ENCODE data around the gene ARID3A.

The ARID3A gene

DNA sequence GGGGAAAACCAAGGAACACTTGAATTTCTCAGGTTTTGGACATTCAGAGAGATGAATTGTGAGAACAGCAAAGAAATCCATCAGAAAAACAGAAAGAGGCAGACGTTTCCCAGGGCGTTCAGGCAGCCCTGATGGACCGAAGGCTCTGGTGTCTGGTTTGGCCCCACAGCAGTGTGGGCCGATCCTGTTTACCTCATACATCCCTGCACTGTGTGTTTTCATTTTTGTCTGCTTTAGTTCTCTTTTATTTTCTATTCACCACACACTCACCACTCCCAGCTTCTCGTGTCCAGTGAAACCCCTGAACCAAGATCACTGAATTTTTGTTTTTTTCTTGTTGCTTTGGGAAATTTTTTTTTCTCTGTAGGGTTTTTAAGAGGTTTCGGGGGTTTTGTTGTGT is 46.4 kb downstream of the ARID3A start:
- Histone ChIP-seq H2AFZ (ENCODE audit: low read depth) (no peak overlapping the region), H3K9ac (no peak overlapping the region), H4K20me1 (ENCODE audit: insufficient read depth) (no peaks in the 10 kb centered on the region), H3K27ac (no peak overlapping the region), H3K36me3 (ENCODE audit: insufficient read depth) (peaks cover 4% of the 10 kb centered on the region; the same call in 1 of the 2 replicates), H3K4me2 (no peak overlapping the region), H3K4me3 (IDR thresholded peaks at IDR 0.05; ENCODE audit: insufficient read depth, low read depth, low read length) (no peak overlapping the region), H3K27me3 (ENCODE audit: insufficient read depth, low read depth) (no peaks in the 10 kb centered on the region), H3K4me1 (ENCODE audit: low read depth, poor library complexity, severe bottlenecking) (no peaks in the 10 kb centered on the region), H3K79me2 (ENCODE audit: insufficient read depth, low read depth) (no peaks in the 10 kb centered on the region)
- TF ChIP-seq, protein P1, sequence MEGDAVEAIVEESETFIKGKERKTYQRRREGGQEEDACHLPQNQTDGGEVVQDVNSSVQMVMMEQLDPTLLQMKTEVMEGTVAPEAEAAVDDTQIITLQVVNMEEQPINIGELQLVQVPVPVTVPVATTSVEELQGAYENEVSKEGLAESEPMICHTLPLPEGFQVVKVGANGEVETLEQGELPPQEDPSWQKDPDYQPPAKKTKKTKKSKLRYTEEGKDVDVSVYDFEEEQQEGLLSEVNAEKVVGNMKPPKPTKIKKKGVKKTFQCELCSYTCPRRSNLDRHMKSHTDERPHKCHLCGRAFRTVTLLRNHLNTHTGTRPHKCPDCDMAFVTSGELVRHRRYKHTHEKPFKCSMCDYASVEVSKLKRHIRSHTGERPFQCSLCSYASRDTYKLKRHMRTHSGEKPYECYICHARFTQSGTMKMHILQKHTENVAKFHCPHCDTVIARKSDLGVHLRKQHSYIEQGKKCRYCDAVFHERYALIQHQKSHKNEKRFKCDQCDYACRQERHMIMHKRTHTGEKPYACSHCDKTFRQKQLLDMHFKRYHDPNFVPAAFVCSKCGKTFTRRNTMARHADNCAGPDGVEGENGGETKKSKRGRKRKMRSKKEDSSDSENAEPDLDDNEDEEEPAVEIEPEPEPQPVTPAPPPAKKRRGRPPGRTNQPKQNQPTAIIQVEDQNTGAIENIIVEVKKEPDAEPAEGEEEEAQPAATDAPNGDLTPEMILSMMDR (conservative IDR thresholded peaks at IDR 0.05; ENCODE audit: low read depth, low read length), result no peak

- no peak overlapping the region for H3K9ac ChIP-seq
- no peak overlapping the region for H3K4me2 ChIP-seq
- TF ChIP-seq, protein P1 (conservative IDR thresholded peaks at IDR 0.05; ENCODE audit: low read depth, low read length), result no peak
- H3K4me1 ChIP-seq (ENCODE audit: low read depth, poor library complexity, severe bottlenecking), result no peaks in the 10 kb centered on the region
- H3K79me2 ChIP-seq (ENCODE audit: insufficient read depth, low read depth), result no peaks in the 10 kb centered on the region
- H2AFZ ChIP-seq (ENCODE audit: low read depth), result no peak overlapping the region
- no peaks in the 10 kb centered on the region for H4K20me1 ChIP-seq (ENCODE audit: insufficient read depth)
- no peaks in the 10 kb centered on the region for H3K27me3 ChIP-seq (ENCODE audit: insufficient read depth, low read depth)
- no peak overlapping the region for H3K4me3 ChIP-seq (IDR thresholded peaks at IDR 0.05; ENCODE audit: insufficient read depth, low read depth, low read length)
- H3K36me3 ChIP-seq (ENCODE audit: insufficient read depth), result no peaks in the 10 kb centered on the region; the same call in 1 of the 2 replicates
- no peak overlapping the region for H3K27ac ChIP-seq
Observed at GRCh38 chr19:973726-974563, 48.1 kb downstream of the ARID3A start.

- Histone ChIP-seq H3K4me1 (ENCODE audit: low read depth, poor library complexity, severe bottlenecking) (no peaks in the 10 kb centered on the region), H3K4me3 (IDR thresholded peaks at IDR 0.05; ENCODE audit: insufficient read depth, low read depth, low read length) (no peak overlapping the region), H3K27ac (no peak overlapping the region), H3K9ac (no peak overlapping the region), H3K4me2 (no peak overlapping the region), H3K79me2 (ENCODE audit: insufficient read depth, low read depth) (no peaks in the 10 kb centered on the region), H3K36me3 (ENCODE audit: insufficient read depth) (no peaks in the 10 kb centered on the region; the same call in 1 of the 2 replicates), H2AFZ (ENCODE audit: low read depth) (no peak overlapping the region), H3K27me3 (ENCODE audit: insufficient read depth, low read depth) (no peaks in the 10 kb centered on the region), H4K20me1 (ENCODE audit: insufficient read depth) (no peaks in the 10 kb centered on the region)
- TF ChIP-seq, protein P1 (conservative IDR thresholded peaks at IDR 0.05; ENCODE audit: low read depth, low read length), result no peak
Observed at GRCh38 chr19:974564-975257, 48.9 kb downstream of the ARID3A start.

GRCh38 chr19:976476-976875 is 50.6 kb downstream of the ARID3A start:
- H3K9ac ChIP-seq, result no peak overlapping the region
- H3K79me2 ChIP-seq (ENCODE audit: insufficient read depth, low read depth), result no peaks in the 10 kb centered on the region
- H3K4me1 ChIP-seq (ENCODE audit: low read depth, poor library complexity, severe bottlenecking), result no peaks in the 10 kb centered on the region
- no peaks in the 10 kb centered on the region for H4K20me1 ChIP-seq (ENCODE audit: insufficient read depth)
- TF ChIP-seq, protein P1 (conservative IDR thresholded peaks at IDR 0.05; ENCODE audit: low read depth, low read length), result no peak
- H2AFZ ChIP-seq (ENCODE audit: low read depth), result no peak overlapping the region
- H3K4me3 ChIP-seq (IDR thresholded peaks at IDR 0.05; ENCODE audit: insufficient read depth, low read depth, low read length), result no peak overlapping the region
- no peaks in the 10 kb centered on the region for H3K36me3 ChIP-seq (ENCODE audit: insufficient read depth)
- no peak overlapping the region for H3K4me2 ChIP-seq
- no peaks in the 10 kb centered on the region for H3K27me3 ChIP-seq (ENCODE audit: insufficient read depth, low read depth)
- H3K27ac ChIP-seq, result no peak overlapping the region

Data from KMS-11 (cell line).